H7 (cell line): Measurements from ENCODE around the gene OR3A3. TPM values are rescaled to one million over a fixed set of nuclear protein-coding genes. Genes with fewer than 3 reads are reported as not detected.
"Not testable (repeated sequence)": the region's sequence is repeated elsewhere in the genome, so short reads cannot be mapped to it uniquely, and the experiment has no call there.

Source experiments
- DNase-seq: peaks from one replicate; pipeline ENCODE4 v3.0.0; 2012
- H3K27me3 ChIP-seq: 2 replicates; pipeline ENCODE4 v1.6.0; 2011; ENCODE audit warnings: mild to moderate bottlenecking, low read length; ENCODE audit not compliant: control insufficient read depth, insufficient read depth
- H3K36me3 ChIP-seq: replicated peaks from 2 replicates; pipeline ENCODE4 v1.5.1; 2011; ENCODE audit warnings: low read length; ENCODE audit not compliant: control insufficient read depth, insufficient read depth
- H3K4me3 ChIP-seq: 2 replicates; pipeline ENCODE4 v1.5.1; 2011; ENCODE audit warnings: low read depth, mild to moderate bottlenecking, control low read depth, low read length, moderate library complexity; ENCODE audit not compliant: insufficient read depth
- total RNA-seq: library from RNA; depleted of rRNA; stranded (reverse); fragments of >200 nt; shearing (Covaris generic); gene quantifications from 2 replicates; pipeline ENCODE4 v1.2.3, GENCODE V29; 2014; rRNA removed

OR3A3 gene
- total RNA-seq = not detected in 2 replicates

DNA sequence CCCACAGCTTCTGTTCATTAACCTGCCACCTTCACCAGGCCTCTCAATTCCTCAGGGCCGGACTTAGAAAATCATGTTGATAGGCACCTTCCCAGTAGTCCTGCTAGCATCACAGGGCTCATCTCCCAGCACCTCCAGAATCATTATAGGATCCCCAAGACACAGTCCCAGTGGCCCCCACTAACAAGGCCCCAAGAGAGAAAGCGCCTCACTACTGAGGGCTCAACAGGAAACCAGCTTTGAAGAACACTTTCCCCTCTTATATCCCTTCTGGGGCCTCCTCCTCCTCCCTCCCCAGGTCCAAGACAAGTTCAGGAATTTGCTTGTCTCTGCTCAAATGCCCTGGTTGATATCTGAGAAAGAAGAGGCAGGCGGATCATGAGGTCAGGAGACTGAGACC lies at the start of gene OR3A3:
OR3A3 (plus strand) TSS at position 301 of the 400 bp plus-strand sequence.
- DNase-seq = no peak
- H3K36me3 ChIP-seq = no peaks in the 10 kb centered on the region
- no peaks in the 10 kb centered on the region for H3K27me3 ChIP-seq
- no peak within 1 kb of the TSS for H3K4me3 ChIP-seq

GRCh38 chr17:3371167-3371566 lies 40.0 kb upstream of the OR3A3 start:
- not testable (repeated sequence) for H3K4me3 ChIP-seq

GRCh38 chr17:3378321-3378720 lies 32.8 kb upstream of the OR3A3 start:
- DNase-seq = no peak
- no peaks in the 10 kb centered on the region for H3K27me3 ChIP-seq
- no peaks in the 10 kb centered on the region for H3K36me3 ChIP-seq
- no peak overlapping the region for H3K4me3 ChIP-seq

More at GRCh38 chr17:3371167-3371566, 40.0 kb upstream of the OR3A3 start:
- DNase-seq, H3K27me3 ChIP-seq, H3K36me3 ChIP-seq: not testable (repeated sequence)

DNA sequence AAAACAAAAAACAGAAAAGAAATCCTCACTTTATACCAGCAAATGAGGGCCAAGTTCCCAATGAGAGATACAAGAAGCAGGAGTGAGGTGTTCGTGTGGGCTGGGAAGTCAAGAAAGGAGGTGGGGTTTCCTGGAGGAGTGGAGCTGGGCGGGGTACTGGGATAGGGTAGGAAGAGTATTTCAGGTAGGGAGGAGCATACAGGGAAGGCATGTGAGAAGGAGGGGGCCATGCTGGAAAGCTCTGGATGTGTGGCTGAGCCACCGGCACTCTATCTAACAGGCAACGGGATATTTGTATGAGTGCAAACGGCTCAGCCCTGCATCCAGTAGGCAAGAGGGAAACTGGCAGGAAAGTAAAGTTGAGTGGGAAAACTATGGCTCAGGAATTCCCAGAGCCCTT lies 29.2 kb upstream of the OR3A3 start:
- Histone ChIP-seq H3K4me3 (no peak overlapping the region), H3K27me3 (no peaks in the 10 kb centered on the region), H3K36me3 (no peaks in the 10 kb centered on the region)
- no peak for DNase-seq

DNA sequence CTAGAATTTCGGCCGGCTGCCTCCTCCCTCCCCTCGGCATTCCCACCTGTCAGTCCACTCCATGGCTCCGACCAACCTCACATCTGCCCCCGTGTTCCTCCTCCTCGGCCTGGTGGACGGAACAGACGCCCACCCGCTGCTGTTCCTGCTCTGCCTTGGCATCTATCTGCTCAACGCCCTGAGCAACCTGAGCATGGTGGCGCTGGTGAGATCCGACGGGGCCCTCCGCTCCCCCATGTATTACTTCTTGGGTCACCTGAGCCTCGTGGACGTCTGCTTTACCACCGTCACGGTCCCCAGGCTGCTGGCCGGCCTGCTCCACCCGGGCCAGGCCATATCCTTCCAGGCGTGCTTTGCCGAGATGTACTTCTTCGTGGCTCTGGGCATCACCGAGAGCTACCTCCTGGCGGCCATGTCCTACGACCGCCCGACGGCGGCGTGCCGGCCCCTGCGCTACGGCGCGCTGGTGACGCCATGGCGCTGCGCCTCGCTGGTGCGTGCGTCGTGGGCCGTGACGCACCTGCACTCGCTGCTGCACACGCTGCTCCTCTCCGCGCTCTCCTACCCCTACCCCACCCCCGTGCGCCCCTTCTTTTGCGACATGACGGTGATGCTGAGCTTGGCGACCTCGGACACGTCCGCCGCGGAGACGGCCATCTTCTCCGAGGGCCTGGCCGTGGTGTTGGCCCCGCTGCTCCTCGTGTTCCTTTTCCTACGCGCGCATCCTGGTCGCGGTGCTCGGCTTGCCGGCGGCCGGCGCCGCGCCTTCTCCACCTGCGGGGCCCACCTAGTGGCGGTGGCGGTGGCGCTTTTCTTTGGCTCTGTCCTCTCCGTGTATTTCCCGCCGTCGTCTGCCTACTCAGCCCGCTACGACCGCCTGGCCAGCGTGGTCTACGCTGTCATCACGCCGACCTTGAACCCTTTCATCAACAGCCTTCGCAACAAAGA lies 25.0 kb upstream of the OR3A3 start, which contains the start of gene OR3A2:
OR3A2 (minus strand) TSS at position 440 of the 948 bp plus-strand sequence.
- DNase-seq = no peak
- H3K27me3 ChIP-seq = no peaks in the 10 kb centered on the region
- H3K4me3 ChIP-seq = no peak within 1 kb of the TSS
- no peaks in the 10 kb centered on the region for H3K36me3 ChIP-seq

GRCh38 chr17:3389791-3390190 lies 21.4 kb upstream of the OR3A3 start:
- Histone ChIP-seq H3K4me3 (no peak overlapping the region), H3K36me3 (no peaks in the 10 kb centered on the region), H3K27me3 (no peaks in the 10 kb centered on the region)
- no peak for DNase-seq

GRCh38 chr17:3397801-3398200 lies 13.4 kb upstream of the OR3A3 start:
- H3K4me3 ChIP-seq, H3K27me3 ChIP-seq, H3K36me3 ChIP-seq, DNase-seq: not testable (repeated sequence)

DNA sequence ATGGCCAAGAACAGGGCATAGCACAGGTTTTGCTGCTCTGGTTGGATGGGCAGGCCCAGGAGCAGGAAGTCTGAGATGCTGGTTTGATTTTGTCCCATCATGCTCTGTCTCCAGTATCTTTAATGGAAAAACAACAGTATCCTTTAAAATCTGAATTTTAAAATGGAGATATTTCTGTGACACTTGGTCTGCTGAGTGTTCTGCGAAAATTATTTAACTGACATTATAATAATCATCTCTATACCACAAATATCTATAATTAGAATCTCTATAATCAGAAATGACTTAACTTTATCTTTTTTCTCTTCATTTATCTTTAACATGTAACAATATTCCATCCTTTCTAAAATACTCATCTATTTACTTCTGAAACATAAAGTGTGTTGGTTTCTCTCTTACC lies 12.9 kb upstream of the OR3A3 start, which contains the start of gene OR1E1:
OR1E1 (minus strand) TSS at position 101 of the 400 bp plus-strand sequence; CDS start at position 101, 0 bp downstream.
- no peaks in the 10 kb centered on the region for H3K27me3 ChIP-seq
- H3K36me3 ChIP-seq = no peaks in the 10 kb centered on the region
- no peak within 1 kb of the TSS for H3K4me3 ChIP-seq
- DNase-seq = no peak

DNA sequence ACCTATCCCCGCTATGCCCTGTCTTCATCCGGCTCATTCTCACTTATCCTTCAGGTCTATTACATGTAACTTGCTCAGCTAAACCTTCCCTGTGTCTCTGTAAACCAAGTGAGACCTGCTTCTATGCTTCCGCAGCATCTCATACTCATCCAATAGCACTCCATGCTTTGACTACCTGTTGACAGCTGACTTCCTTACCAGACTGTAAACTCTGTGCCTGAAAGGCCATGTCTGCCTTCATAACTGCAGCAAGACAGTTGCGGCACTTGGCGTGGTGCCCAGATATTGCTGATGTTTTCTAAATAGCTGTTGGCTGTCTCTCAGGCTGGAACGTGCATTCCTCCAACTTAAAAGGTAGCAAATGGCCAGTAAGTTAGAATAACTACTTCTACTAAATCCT lies 11.1 kb upstream of the OR3A3 start:
- no peak for DNase-seq
- no peak overlapping the region for H3K4me3 ChIP-seq
- no peaks in the 10 kb centered on the region for H3K36me3 ChIP-seq
- H3K27me3 ChIP-seq = no peaks in the 10 kb centered on the region

DNA sequence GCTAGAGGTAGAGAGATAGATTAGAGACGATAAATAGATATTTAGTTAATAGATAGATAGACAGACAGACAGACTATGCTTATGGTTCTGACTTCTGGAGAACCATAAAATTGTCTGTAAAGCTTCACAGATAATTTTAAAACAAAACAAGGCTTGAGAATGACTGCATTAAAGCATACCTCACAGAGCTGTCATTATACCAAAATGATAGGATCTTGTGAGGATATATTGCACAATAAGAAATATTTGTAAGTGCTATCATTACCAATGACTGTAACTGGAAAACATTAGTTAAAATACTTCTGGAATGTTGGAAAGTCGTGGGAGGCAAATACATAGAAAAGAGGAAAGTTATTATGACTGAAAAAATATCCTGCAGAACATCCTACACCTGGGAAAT lies 9.4 kb upstream of the OR3A3 start:
- DNase-seq = no peak
- no peaks in the 10 kb centered on the region for H3K27me3 ChIP-seq
- H3K36me3 ChIP-seq = no peaks in the 10 kb centered on the region
- no peak overlapping the region for H3K4me3 ChIP-seq

DNA sequence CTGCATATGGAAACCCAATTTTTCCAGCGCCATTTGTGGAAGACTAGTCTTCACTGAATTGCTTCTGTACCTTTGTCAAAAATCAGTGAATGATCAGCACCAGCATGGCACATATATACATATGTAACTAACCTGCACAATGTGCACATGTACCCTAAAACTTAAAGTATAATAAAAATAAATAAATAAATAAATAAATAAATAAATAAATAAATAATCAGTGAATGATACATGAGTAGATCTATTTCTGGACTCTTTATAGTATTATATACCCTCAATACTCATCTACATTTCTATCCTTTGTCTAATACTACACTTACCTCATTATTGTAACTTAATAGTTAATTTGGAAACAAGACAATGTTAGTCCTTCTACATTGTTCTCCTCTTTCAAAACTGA lies 7.3 kb upstream of the OR3A3 start:
- H3K36me3 ChIP-seq, H3K4me3 ChIP-seq, H3K27me3 ChIP-seq, DNase-seq: not testable (repeated sequence)

GRCh38 chr17:3412216-3412615 lies 1.0 kb downstream of the OR3A3 start:
- not testable (repeated sequence) for H3K36me3 ChIP-seq, DNase-seq, H3K4me3 ChIP-seq, H3K27me3 ChIP-seq

DNA sequence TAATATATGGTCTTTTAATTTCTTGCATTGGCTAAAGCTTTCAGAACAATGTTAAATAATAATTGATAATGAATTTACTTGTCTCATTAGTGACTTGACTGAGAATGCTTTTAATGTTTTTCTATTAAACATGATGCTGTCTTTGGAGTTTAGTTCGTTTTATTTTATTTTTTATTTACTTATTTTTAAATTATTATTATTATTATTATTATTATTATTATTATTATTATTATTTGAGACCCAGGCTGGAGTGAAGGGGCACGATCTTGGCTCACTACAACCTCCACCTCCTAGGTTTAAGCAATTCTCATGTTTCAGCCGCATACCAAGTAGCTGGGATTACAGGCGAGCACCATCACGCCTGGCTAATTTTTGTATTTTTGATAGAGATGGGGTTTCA lies 4.4 kb downstream of the OR3A3 start:
- DNase-seq = no peak
- Histone ChIP-seq H3K27me3 (no peaks in the 10 kb centered on the region), H3K36me3 (no peaks in the 10 kb centered on the region), H3K4me3 (no peak overlapping the region)

GRCh38 chr17:3418222-3418621 lies 7.1 kb downstream of the OR3A3 start:
- H3K27me3 ChIP-seq = no peaks in the 10 kb centered on the region
- no peak for DNase-seq
- H3K4me3 ChIP-seq = no peak overlapping the region
- H3K36me3 ChIP-seq = no peaks in the 10 kb centered on the region

DNA sequence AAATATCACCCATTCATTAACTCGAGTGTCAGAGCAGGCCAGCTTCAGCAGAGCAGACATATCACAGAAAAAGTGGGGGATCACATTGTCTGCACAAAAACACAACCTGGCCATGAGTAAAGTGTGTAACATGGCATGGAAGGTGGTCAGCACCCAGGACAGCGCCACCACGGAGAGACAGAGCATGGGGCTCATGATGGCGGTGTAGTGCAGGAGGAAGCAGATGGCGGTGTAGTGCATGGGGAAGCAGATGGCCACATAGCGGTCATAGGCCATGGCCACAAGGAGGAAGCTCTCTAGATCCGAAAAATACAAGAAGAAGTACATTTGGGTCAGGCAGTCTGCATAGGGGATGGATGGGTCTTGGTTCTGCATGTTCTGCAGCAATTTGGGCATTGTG lies 22.0 kb downstream of the OR3A3 start:
- H3K4me3 ChIP-seq, H3K27me3 ChIP-seq, DNase-seq, H3K36me3 ChIP-seq: not testable (repeated sequence)
